ENCODE data around the gene LYRM2.
"Not testable (repeated sequence)": the region's sequence is repeated elsewhere in the genome, so short reads cannot be mapped to it uniquely, and the experiment has no call there.

LYRM2 gene

DNA sequence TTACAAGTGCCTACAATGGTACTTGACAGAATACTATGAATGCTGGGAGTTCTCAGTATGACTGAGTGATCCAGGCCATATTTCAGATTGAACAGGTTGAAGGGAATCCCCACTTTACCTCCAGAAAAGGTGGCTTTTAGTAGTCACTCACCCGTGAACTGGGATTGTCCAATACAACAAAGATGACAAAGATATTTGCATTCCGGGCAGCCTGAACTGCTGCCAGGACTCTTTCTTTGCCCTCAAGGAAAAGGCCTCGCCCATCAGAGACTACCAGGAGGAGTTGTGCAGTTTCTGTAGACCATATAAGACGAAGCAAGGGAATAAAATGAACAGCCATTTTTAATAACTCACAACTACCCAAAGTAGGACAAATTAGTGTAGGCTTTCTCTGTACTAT, 6.3 kb upstream of the LYRM2 start:
- no peak for DNase-seq

DNA sequence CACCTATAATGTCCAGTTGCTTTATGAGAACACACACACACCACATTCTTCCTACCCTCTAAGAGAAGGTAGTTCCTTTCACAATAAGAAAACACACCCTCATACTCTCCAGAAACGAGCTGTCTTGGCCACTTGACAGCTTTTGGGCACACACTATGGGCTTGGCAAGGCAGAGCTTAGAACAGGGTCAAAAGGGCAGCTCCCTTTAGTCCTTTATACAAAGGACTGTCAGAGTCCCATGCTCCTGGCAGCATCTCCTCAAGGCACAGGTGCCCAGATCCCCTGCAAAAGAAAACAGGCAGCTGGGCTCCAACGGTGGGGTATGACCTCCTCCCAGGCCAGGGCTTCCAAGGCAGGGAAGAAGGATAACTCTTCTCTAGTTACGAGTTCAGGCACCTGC, 4.9 kb upstream of the LYRM2 start:
- DNase-seq, result no peak

DNA sequence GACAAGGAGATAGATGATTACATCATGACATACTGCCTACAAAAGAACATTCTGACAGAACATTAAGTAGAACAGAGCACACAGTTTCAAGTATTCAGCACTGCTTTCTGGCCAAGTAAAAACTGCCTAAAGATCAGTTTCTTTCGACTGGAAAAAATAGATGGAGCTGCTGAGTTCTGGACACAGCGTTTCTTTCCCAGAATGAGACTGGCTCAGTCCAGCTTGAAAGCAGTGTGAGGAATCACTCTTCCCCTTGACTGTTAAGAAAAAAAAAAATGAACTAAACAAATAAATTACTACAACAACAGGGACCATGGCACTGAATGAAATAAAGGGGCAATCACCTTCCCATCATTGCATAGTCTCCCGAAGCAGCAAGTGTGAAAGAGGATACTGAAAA, 4.4 kb upstream of the LYRM2 start:
- no peak for DNase-seq

DNA sequence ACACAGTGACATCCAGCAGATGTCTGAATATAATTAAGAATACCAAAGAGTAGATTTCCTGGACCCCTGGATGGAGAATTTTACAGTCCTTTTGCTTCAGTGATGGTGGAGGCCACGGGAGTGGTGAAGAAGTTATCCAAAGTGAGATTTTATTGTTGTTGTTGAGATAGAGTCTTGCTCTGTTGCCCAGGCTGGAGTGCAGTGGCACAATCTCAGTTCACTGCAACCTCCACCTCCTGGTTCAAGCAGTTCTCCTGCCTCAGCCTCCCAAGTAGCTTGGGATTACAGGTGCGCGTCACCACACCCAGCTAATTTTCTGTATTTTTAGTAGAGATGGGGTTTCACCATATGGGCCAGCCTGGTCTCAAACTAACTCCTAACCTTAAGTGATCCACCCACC, 3.0 kb upstream of the LYRM2 start:
- DNase-seq, result not testable (repeated sequence)

DNA sequence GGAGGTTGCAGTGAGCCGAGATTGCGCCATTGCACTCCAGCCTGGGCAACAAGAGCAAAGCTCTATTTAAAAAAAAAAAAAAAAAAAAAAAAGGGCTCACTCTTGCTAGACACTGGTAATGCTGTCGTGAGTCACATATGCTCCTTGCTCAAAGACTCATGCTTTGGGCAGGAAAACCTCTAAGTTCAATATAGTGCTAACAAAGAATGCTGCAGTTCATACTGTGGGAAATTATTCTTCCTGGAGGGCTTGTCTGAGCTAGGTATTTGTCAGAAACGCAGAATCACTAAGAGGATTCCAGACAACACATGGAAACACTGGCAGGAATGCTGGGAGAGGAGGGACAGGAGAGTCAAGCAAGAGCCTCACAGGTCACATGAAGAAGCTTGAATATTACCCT, 2.3 kb upstream of the LYRM2 start:
- no peak for DNase-seq

DNA sequence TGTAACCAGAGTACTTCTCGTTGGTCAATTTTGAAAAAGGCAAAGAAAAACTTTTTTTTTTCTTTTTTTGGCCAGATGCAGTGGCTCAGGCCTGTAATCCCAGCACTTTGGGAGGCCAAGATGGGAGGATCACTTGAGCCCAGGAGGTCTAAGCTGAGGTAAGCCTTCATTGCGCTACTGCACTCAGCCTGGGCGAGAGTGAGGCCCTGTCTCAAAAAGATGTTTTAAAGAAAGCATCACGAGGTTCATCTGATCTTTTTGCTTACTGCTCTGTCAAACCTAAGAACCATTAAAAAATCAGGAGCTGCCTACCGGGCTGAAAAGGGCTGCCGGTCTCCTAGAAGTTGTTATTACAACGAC, 607 bp downstream of the LYRM2 start:
- DNase-seq, result no peak

DNA sequence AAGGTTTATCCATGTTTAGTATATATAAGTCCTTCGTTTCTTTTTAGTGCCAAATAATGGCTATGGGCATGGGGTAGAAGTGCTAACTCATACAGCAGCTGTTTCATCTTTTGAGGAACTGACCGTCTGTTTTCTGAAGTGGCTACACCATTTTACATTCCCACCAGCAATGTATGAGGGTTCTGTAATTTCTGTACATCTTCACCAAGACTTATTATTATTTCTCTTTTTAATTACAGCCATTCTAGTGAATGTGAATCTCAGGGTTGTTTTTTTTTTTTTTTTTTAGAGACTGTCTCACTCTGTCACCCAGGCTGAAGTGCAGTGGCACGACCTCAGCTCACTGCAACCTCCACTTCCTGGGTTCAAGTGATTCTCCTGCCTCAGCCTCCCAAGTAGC, 2.1 kb downstream of the LYRM2 start:
- not testable (repeated sequence) for DNase-seq

DNA sequence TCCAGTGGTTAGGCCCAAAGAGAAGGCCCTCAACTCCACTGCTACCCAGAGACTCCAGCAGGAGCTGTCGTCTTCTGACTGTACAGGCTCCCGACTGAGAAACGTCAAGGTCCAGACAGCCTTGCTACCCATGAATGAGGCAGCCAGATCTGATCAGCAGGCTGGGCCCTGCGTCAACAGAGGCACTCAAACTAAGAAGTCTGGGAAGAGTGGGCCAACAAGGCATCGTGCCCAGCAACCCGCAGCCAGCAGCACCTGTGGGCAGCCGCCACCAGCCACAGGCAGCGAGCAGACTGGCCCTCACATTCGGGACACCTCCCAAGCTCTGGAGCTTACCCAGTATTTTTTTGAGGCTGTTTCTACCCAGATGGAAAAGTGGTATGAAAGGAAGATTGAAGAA, 8.1 kb downstream of the LYRM2 start:
- no peak for DNase-seq

DNA sequence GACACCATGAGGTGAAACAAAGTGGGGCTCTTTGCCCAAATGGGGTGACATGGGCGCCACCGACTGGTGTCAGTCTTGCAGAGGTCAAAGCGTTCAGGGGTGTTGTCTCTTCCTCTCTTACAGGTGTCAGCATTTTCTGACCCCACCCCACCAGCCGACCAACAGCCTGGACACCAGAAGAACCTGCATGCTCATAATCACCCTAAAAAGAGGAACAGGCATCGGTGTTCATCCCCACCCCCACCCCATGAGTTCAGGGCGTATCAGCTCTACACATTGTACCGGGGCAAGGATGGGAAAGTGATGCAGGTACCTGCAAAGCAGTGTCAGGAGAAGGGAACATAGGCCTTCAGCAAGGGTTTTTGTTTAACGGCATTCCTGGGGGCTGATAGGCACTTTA, 14.8 kb downstream of the LYRM2 start:
- DNase-seq, result no peak

DNA sequence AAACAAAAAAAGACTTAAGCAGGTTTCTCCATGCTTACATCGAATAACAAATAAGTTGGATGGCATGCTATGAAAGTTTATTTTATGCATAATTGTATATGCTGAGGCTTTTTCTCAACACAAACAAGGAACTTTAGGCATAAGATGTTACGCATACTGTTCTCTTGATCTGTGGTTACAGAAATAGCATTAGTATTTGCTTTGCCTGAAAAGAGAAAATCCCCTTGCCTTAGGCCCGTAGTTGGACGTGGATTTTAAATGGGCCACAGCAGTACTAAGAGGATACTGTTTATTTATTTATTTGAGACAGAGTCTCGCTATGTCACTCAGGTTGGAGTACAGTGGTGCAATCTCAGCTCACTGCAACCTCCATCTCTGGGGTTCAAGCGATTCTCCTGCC, 19.0 kb downstream of the LYRM2 start:
- no peak for DNase-seq

DNA sequence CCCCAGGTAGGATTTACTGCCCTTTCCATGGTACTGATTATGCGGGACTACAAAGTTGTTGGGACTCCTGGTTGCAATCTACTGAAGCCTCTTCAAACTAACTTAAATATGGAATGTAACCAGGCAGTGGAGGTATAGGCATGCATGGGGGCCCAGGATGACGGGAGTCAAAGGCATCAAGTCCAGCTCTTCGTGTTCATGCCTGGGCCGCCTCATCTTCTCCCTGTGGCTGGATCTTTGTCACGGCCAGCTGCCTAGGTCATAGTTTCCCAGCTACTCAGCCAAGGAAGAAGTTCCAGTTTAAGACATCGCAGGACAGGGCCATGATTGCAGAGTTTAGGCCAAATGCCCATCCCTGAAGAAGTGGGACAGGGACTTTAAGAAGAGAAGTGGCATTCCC, 20.5 kb downstream of the LYRM2 start:
- no peak for DNase-seq

DNA sequence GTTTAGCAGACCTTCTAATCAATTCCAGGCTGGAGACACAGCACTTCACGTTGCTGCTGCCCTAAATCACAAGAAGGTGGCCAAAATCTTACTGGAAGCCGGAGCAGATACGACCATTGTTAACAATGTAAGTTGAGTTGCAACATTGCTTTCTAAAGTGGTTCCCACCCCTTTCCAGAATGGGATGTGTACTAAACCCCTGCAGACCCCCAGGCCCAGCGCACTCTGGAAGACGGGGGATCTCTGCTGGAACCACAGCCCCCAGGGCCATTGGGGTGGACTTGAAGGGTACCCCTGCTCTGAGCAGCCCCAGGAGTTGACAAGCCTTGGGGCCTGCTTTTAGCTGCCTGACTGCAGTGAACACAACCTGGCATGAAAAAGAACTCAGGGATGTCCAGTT, 22.0 kb downstream of the LYRM2 start:
- DNase-seq, result no peak

DNA sequence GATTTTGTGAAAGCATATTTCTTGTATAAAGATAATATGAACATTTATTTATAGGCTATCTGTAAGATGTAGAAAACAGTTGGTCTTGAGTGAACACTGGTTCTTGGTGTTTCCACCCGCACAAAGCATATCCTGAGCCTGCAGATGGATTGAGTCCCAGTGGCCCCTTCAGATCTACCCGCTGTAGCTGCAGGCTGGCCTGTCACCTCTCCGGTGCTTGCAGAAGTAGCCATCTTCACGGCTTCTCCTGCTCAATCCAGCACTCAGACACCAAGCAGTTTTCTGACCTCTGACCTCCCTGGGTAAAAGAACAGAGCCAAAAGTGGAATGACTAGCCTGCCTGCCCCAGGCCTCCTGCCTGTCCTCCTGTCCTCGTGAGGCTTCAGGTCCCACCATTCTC, 22.7 kb downstream of the LYRM2 start:
- DNase-seq, result no peak

DNA sequence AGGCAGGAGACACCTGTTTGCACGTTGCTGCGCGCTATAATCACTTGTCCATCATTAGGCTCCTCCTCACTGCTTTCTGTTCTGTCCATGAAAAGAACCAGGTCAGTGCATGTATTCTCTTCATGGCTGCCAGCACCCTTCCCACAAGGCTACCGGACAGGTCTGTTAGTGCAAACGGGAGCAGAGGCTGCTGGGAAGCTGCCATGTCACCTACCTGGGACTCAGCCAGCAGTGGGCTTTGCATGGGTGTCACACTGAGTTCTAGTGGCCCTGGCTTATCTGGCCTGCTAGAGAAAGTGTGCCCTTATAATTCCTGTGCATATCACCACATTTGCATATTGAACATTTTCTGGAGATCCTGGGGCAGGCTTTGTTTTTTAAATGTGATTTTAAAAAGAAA, 24.8 kb downstream of the LYRM2 start:
- DNase-seq, result no peak

DNA sequence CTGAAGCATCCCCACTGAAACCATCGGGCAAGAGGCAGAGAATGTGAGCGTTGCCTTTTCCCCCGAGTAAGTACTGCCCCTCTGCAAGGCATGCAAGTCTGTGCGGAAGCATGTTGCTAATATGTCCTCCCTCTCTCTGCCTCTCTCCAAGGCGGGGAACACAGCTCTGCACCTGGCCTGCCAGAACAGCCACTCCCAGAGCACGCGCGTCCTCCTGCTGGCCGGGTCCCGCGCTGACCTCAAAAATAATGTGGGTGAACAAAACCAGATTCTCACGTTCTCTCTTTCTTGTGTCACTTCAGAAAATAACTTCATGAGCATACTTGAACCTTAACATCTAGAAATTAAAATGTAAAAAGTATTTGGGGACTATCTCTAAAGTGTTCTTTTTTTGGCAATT, 26.4 kb downstream of the LYRM2 start:
- DNase-seq, result no peak

DNA sequence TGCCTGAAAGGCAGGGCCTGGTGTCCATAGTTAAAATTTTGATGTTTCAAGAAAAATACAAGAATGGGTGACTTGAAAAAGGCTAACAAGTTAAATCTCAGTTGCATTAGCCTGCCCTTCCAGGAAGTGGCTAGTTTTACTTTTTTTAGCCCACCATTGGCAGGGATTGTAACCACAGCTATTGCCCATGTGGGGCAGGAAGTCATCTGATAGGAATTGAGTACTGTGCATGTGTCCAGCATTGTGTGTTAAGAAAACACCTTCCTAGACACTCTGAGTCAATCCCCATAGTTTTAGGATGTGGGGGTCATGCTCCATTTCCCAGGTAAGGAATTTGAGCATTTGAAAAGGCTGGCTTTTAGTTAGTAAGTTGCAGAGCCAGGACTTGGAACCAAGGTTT, 26.9 kb downstream of the LYRM2 start:
- DNase-seq, result no peak

DNA sequence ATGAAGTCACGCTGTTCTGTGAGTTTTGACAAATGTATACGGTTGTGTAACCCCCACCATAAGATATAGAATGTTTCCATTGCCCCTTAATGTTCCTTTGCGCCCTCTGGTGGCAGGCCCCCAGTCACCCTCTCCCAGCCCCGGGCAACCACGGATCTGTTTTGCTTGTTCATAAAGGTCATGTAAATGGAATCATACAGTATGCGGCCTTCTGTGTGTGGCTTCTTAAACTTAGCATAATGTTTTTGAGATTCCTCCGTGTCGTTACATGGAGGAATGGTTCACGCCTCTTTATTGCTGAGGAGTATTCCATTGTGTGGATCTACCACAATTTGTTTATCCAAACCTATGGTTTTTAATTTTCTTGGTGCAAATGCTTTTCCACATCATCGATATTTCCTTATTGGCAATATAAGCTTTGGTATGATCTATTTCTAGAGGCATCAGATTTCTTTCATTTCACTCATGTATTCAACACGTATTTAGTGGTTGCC, 28.4 kb downstream of the LYRM2 start:
- DNase-seq, result peak; percentile 82

DNA sequence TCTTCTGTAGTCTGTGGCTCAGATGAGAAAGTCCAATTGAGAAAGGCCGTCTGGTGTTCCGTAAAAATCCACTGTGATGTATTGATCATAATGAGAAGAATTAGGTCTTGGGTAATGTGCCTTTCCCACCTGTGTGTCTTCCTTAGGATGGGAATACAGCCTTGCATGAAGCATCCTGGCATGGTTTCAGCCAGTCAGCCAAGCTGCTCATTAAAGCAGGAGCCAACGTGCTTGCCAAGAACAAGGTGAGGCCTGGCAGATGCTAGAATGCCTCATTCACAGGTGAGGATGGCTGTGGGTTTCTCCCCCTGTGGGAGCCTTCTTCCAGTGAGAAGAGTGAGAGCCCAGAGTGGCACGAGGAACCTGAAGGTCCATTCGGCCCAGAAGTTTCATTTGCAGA, 32.7 kb downstream of the LYRM2 start:
- no peak for DNase-seq

DNA sequence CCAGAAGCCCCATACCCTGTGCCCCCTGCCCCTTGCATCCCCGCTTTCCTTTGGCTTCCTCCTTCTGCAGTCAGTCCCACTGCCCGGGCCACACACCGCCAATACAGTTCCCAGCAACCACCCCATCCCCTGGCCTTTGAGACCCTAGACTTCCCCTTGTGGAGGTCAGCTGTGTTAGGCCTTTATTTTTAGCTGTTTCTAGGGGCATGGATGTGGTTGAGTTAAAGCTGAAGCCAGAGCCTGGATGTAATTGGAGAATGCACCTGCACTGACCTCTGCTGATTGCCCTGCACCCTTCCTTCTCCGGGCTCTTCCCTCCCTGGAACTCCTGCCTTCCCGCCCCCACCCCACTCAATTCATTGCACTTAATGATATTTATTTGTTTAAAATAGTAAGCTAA, 33.9 kb downstream of the LYRM2 start:
- no peak for DNase-seq

DNA sequence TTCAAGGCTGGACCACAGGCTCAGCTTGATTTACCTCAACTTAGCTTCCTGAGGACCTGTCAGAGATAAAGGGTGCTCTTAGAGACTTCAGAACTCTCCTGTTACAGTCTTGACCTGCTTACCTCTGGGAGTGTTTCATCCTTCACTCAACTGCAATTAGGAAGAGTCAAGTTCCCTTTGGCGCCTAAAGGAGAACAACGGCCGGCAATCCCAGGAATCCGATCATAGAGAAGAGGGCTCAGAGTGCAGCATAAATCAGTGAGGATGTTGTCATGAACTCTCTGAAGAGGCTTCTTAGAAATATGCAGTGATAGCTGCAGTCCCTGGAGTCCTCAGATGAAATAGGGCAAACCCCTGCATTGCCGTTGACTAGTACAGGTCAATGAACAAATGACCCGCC, 36.4 kb downstream of the LYRM2 start:
- DNase-seq, result no peak

DNA sequence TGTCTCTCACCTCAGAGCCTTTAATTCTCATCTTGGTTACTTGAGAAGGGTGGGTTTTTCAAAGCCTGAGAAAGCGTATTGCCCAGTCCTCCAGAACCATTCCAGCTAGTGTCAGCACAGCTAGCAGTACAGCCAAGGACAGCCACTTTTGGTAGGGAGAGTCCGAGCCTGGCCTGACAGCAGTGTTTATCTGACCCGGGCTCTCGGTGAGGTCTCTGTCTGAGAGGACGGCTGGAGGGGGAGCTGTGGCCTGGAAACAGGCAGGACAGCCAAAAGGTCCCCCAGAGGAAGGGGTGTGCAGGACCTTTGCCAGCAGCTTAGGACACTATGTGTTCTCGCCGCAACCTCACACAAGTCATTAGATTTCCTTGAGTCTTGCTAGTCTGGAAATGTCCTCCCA, 38.8 kb downstream of the LYRM2 start:
- DNase-seq, result no peak

DNA sequence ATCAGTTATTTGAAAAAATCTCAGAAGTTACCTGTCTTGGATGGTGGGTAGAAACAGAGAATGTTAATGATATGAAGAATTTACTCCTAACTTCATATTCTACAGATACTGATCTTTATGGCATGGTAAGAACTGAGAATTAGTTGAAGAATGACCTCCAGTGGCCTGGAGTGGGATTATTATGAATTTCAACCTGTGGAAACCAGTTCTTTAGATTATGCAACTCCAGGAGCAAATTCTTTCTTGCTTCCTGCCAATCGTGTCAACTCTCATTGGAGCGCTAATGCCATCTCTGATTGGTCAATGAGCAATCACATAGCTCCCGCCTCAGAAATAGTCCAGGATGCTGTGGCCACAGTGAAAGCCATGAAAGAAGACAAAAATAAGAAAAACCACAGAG, 40.6 kb downstream of the LYRM2 start:
- DNase-seq, result no peak

DNA sequence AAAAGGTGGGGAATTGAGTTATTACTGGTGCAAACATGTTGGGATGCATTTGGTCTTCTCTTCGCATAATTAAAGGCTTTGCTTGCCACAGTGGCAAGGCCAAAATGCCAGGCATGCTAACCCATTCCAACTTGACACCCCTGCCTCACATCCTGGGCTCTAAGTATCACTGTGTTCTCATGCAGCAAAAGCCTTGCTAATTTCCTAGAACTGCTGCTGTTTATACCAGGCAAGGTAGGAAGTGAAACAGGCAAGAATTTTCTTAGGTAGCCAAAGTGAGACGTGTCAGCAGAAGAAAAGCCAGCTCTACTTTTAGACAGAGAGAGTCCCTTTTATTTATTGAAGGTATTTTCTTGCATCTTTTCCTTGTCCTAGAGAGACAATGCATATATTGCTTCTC, 41.2 kb downstream of the LYRM2 start:
- DNase-seq, result no peak

DNA sequence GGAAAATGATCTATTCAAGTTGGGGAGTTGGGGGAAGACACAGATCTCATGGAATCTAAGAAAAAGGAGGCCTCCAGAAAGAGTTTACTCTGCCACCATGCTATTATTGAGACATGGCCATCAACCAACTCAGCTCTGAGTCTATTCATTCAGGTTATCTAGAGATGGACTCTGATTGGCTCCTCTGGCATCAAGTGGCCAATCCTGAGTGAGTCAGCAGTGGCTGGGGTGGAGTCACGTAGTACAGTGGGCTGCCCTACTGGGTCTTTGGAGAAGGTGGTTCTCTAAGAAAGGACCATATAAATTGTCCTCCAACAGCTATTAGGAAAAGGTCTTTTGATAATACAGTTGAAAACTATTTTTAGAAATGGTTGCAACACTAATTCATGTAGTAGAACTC, 42.1 kb downstream of the LYRM2 start:
- no peak for DNase-seq

DNA sequence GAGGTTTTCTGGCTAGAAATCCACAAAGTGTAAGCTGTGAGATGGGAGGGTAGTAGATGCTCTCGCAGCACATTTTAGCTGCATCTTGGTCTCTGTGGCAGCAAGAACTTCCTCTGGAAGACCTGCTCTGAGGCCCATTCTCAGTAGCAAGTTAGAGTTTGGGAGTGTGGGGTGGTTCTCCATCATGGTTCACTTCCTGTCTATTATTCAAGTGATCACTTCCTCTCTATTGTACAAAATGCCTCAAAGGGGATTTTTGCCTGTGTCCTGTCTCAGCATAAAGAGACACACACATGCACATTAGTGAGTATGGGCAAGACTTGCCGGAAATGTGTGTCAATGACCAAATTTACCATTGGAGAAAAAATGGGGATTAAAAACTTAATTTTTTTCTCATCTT, 42.5 kb downstream of the LYRM2 start:
- no peak for DNase-seq

DNA sequence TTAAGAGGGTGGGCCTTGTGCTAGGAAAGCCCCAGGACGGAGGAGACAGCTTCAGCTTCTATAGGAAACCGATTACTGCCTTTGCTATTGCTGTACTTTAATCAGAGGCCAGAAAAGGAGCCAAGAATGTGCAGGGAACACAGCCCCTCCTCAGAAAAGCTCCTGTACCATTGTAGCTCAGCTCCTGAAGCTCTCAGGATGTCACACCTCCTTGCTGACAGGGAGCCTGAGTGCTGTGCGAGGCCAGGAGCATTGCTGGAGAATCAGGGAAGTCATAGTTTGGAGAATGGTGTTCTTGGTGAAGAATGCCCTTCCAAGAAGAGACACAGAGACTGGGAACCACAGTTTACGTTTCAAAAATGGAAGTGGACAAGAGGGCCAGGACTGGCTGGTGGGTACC, 46.8 kb downstream of the LYRM2 start:
- DNase-seq, result no peak

All from stimulated activated CD4-positive, alpha-beta T cell treated with anti-CD3 and anti-CD28 coated beads, Interleukin-4, amount 100 ng/mL, for 1 hour (primary cell).